ENCODE measurements around the gene NOSTRIN. TPM values are rescaled to one million over a fixed set of nuclear protein-coding genes. Genes with fewer than 3 reads are reported as not detected.

NOSTRIN gene
- total and polyA plus RNA-seq, 10 donors, result 3.5 to 20.3 (median 10.0) TPM

GRCh38 chr2:168848225-168848624 is 45.8 kb downstream of the NOSTRIN start:
- TF ChIP-seq POLR2A (IDR thresholded peaks at IDR 0.05) (no peak), CTCF (IDR thresholded peaks at IDR 0.05 in 8 of 11, conservative IDR thresholded peaks at IDR 0.05 in 3 of 11) (no peak), POLR2AphosphoS5 (IDR thresholded peaks at IDR 0.05) (no peak)
- Histone ChIP-seq H3K4me3 (no peak overlapping the region), H3K4me1 (no peaks in the 10 kb centered on the region), H3K27me3 (replicated peaks in 1 of 7) (no peaks in the 10 kb centered on the region), H3K36me3 (peaks cover 0 to 10% (median 0%) of the 10 kb centered on the region in 6 donors), H3K27ac (no peak overlapping the region), H3K9me3 (no peaks in the 10 kb centered on the region)
- 85 to 94% (median 93%) methylated on average over 3 of the region's 3 CpGs for WGBS, 5 donors
- no peak for DNase-seq
- intact Hi-C loops (cut with DNase I; ENCODE audit: low total_unique reads), result no loop called here

- H3K27ac ChIP-seq, result no peak overlapping the region
- H3K4me3 ChIP-seq, result no peak overlapping the region
- no peaks in the 10 kb centered on the region for H3K27me3 ChIP-seq (replicated peaks in 1 of 7)
- intact Hi-C loops (cut with DNase I; ENCODE audit: low total_unique reads), result no loop called here
- WGBS, 5 donors, result 62 to 76% (median 68%) methylated on average over 2 of the region's 2 CpGs
- no peak for TF ChIP-seq POLR2AphosphoS5 (IDR thresholded peaks at IDR 0.05)
- no peak for TF ChIP-seq POLR2A (IDR thresholded peaks at IDR 0.05)
- TF ChIP-seq CTCF (IDR thresholded peaks at IDR 0.05 in 8 of 11, conservative IDR thresholded peaks at IDR 0.05 in 3 of 11), result peak in 2 of 11 experiments; percentile 9 to 19
- H3K4me1 ChIP-seq, result no peaks in the 10 kb centered on the region
- peaks cover 0 to 20% (median 0%) of the 10 kb centered on the region in 6 donors for H3K36me3 ChIP-seq
- no peaks in the 10 kb centered on the region for H3K9me3 ChIP-seq
- no peak for DNase-seq
Observed at GRCh38 chr2:168849610-168850009, 47.2 kb downstream of the NOSTRIN start.

- DNase-seq, result no peak
- H3K27ac ChIP-seq, result no peak overlapping the region
- intact Hi-C loops (cut with DNase I; ENCODE audit: low total_unique reads), result no loop called here
- no peak overlapping the region for H3K4me3 ChIP-seq
- H3K4me1 ChIP-seq, result no peaks in the 10 kb centered on the region
- no peaks in the 10 kb centered on the region for H3K27me3 ChIP-seq (replicated peaks in 1 of 7)
- peaks cover 0 to 20% (median 0%) of the 10 kb centered on the region in 6 donors for H3K36me3 ChIP-seq
- no peak for TF ChIP-seq POLR2A (IDR thresholded peaks at IDR 0.05)
- TF ChIP-seq CTCF (IDR thresholded peaks at IDR 0.05 in 8 of 11, conservative IDR thresholded peaks at IDR 0.05 in 3 of 11), result no peak
- TF ChIP-seq POLR2AphosphoS5 (IDR thresholded peaks at IDR 0.05), result no peak
- no peaks in the 10 kb centered on the region for H3K9me3 ChIP-seq
Observed at GRCh38 chr2:168850846-168851245, 48.4 kb downstream of the NOSTRIN start.

- no peaks in the 10 kb centered on the region for H3K4me1 ChIP-seq
- no peak for DNase-seq
- H3K27me3 ChIP-seq (replicated peaks in 1 of 7), result no peaks in the 10 kb centered on the region
- TF ChIP-seq CTCF (IDR thresholded peaks at IDR 0.05 in 8 of 11, conservative IDR thresholded peaks at IDR 0.05 in 3 of 11) (no peak), POLR2AphosphoS5 (IDR thresholded peaks at IDR 0.05) (no peak), POLR2A (IDR thresholded peaks at IDR 0.05) (no peak)
- H3K27ac ChIP-seq, result no peak overlapping the region
- H3K36me3 ChIP-seq, result peaks cover 0 to 20% (median 0%) of the 10 kb centered on the region in 6 donors
- H3K4me3 ChIP-seq, result no peak overlapping the region
- no peaks in the 10 kb centered on the region for H3K9me3 ChIP-seq
- intact Hi-C loops (cut with DNase I; ENCODE audit: low total_unique reads), result no loop called here
- WGBS, 5 donors, result 78 to 93% (median 85%) methylated on average over 5 of the region's 5 CpGs
Observed at GRCh38 chr2:168851674-168852320, 49.4 kb downstream of the NOSTRIN start.
